H9 (cell line): ENCODE measurements around the gene PFDN5. TPM values are rescaled to one million over a fixed set of nuclear protein-coding genes. Genes with fewer than 3 reads are reported as not detected.

Experiments used
- DNase-seq: peaks from one replicate; pipeline ENCODE4 v3.0.0-alpha.2; 2017
- H2AFZ ChIP-seq: one replicate; pipeline ENCODE4 v1.6.1; 2013; ENCODE audit warnings: mild to moderate bottlenecking, low read length, control low read depth, moderate library complexity
- H2AK5ac ChIP-seq: 2 replicates; pipeline ENCODE4 v1.6.1; 2013; ENCODE audit warnings: low read length, control low read depth, mixed read lengths; ENCODE audit not compliant: insufficient read length
- H2BK120ac ChIP-seq: one replicate; pipeline ENCODE4 v1.6.1; 2013; ENCODE audit warnings: low read depth, mild to moderate bottlenecking, low read length, control low read depth, inconsistent platforms; ENCODE audit not compliant: poor library complexity, severe bottlenecking
- H2BK12ac ChIP-seq: 2 replicates; pipeline ENCODE4 v1.6.1; 2013; ENCODE audit warnings: low read length, control low read depth, mixed read lengths, low read depth; ENCODE audit not compliant: insufficient read length
- H2BK15ac ChIP-seq: 2 replicates; pipeline ENCODE4 v1.6.1; 2013; ENCODE audit warnings: low read depth, low read length, control low read depth
- H2BK20ac ChIP-seq: one replicate; pipeline ENCODE4 v1.6.1; 2013; ENCODE audit warnings: low read depth, mild to moderate bottlenecking, low read length, control low read depth, inconsistent platforms; ENCODE audit not compliant: poor library complexity, severe bottlenecking
- H2BK5ac ChIP-seq: 2 replicates; pipeline ENCODE4 v1.6.1; 2013; ENCODE audit warnings: low read length, control low read depth, mixed read lengths; ENCODE audit not compliant: insufficient read length
- H3K14ac ChIP-seq: 2 replicates; pipeline ENCODE4 v1.6.1; 2013; ENCODE audit warnings: low read length, control low read depth; ENCODE audit not compliant: insufficient read depth
- H3K18ac ChIP-seq: 2 replicates; pipeline ENCODE4 v1.6.1; 2013; ENCODE audit warnings: low read depth, mild to moderate bottlenecking, mixed read lengths, low read length, control low read depth; ENCODE audit not compliant: insufficient read length
- H3K23ac ChIP-seq: 2 replicates; pipeline ENCODE4 v1.6.1; 2013; ENCODE audit warnings: low read length, control low read depth, mixed read lengths, low read depth; ENCODE audit not compliant: insufficient read length
- H3K23me2 ChIP-seq: 2 replicates; pipeline ENCODE4 v1.6.1; 2013; ENCODE audit warnings: low read depth, mild to moderate bottlenecking, mixed read lengths, low read length, control low read depth; ENCODE audit not compliant: insufficient read length, poor library complexity, severe bottlenecking
- H3K27ac ChIP-seq: 2 replicates; pipeline ENCODE4 v1.5.1; 2013; ENCODE audit warnings: low read length, control low read depth, mixed read lengths, low read depth; ENCODE audit not compliant: insufficient read length
- H3K27me3 ChIP-seq: 2 replicates; pipeline ENCODE4 v1.6.1; 2013; ENCODE audit warnings: low read length, control low read depth, inconsistent platforms; ENCODE audit not compliant: insufficient read depth
- H3K4ac ChIP-seq: 2 replicates; pipeline ENCODE4 v1.6.1; 2013; ENCODE audit warnings: low read depth, mild to moderate bottlenecking, control low read depth, inconsistent platforms, low read length, moderate library complexity
- H3K4me1 ChIP-seq: 2 replicates; pipeline ENCODE4 v1.6.1; 2013; ENCODE audit warnings: low read length, control low read depth, inconsistent platforms; ENCODE audit not compliant: insufficient read depth
- H3K4me2 ChIP-seq: 2 replicates; pipeline ENCODE4 v1.6.1; 2013; ENCODE audit warnings: low read length, control low read depth, mixed read lengths; ENCODE audit not compliant: insufficient read length, insufficient read depth
- H3K56ac ChIP-seq: 2 replicates; pipeline ENCODE4 v1.6.1; 2013; ENCODE audit warnings: low read depth, mild to moderate bottlenecking, mixed read lengths, low read length, control low read depth; ENCODE audit not compliant: insufficient read length
- H3K79me1 ChIP-seq: 2 replicates; pipeline ENCODE4 v1.6.1; 2013; ENCODE audit warnings: low read depth, mild to moderate bottlenecking, moderate library complexity, low read length, control low read depth, inconsistent platforms; ENCODE audit not compliant: insufficient read depth, poor library complexity, severe bottlenecking
- H3K79me2 ChIP-seq: 2 replicates; pipeline ENCODE4 v1.6.1; 2013; ENCODE audit warnings: low read length, control low read depth, inconsistent platforms; ENCODE audit not compliant: insufficient read depth
- H3K9ac ChIP-seq: 2 replicates; pipeline ENCODE4 v1.6.1; 2013; ENCODE audit warnings: low read length, control low read depth, mixed read lengths; ENCODE audit not compliant: insufficient read length; ENCODE audit errors: extremely low read depth
- H3K9me3 ChIP-seq: one replicate; pipeline ENCODE4 v1.6.1; 2013; ENCODE audit warnings: low read depth, low read length, inconsistent platforms; ENCODE audit not compliant: control insufficient read depth
- H3T11ph ChIP-seq: one replicate; pipeline ENCODE4 v1.6.1; 2013; ENCODE audit warnings: mild to moderate bottlenecking, low read length, control low read depth, inconsistent platforms
- H4K20me1 ChIP-seq: one replicate; pipeline ENCODE4 v1.6.1; 2013; ENCODE audit not compliant: control insufficient read depth, insufficient read length, insufficient read depth
- H4K5ac ChIP-seq: 2 replicates; pipeline ENCODE4 v1.6.1; 2013; ENCODE audit warnings: low read depth, mild to moderate bottlenecking, mixed read lengths, low read length, control low read depth; ENCODE audit not compliant: insufficient read length
- H4K8ac ChIP-seq: replicated peaks from 2 replicates; pipeline ENCODE4 v1.6.1; 2013; ENCODE audit warnings: low read length, control low read depth, mixed read lengths, low read depth; ENCODE audit not compliant: insufficient read length
- H4K91ac ChIP-seq: 2 replicates; pipeline ENCODE4 v1.6.1; 2013; ENCODE audit warnings: low read depth, mild to moderate bottlenecking, moderate library complexity, mixed read lengths, low read length, control low read depth; ENCODE audit not compliant: insufficient read length
- H3K27ac Mint-ChIP-seq, 3 experiments: 2 replicates in 2 of 3; 3 replicates in 1 of 3; pipeline ENCODE4 v1.8.0; 2020 to 2021; ENCODE audit warnings: mixed read lengths in 3 of 3, mild to moderate bottlenecking in 1 of 3, moderate library complexity in 1 of 3
- H3K27me3 Mint-ChIP-seq: 2 replicates; pipeline ENCODE4 v1.8.0; 2021; ENCODE audit warnings: low read depth, mild to moderate bottlenecking, moderate library complexity, mixed read lengths
- H3K36me3 Mint-ChIP-seq, 3 experiments: 2 replicates in 2 of 3; 3 replicates in 1 of 3; pipeline ENCODE4 v1.8.0; 2020 to 2021; ENCODE audit warnings: low read depth in 3 of 3, mixed read lengths in 3 of 3; ENCODE audit not compliant: insufficient read depth in 1 of 3
- H3K4me1 Mint-ChIP-seq, 2 experiments: 2 replicates each; pipeline ENCODE4 v1.8.0; 2020; ENCODE audit warnings: mixed read lengths in 2 of 2
- H3K4me3 Mint-ChIP-seq, 2 experiments: 2 replicates in 1 of 2; 3 replicates in 1 of 2; pipeline ENCODE4 v1.8.0; 2020 to 2021; ENCODE audit warnings: mild to moderate bottlenecking in 2 of 2, mixed read lengths in 2 of 2, moderate library complexity in 1 of 2
- H3K9me3 Mint-ChIP-seq, 2 experiments: 2 replicates in 1 of 2; 3 replicates in 1 of 2; pipeline ENCODE4 v1.8.0; 2020; ENCODE audit warnings: mild to moderate bottlenecking in 2 of 2, mixed read lengths in 2 of 2, moderate library complexity in 1 of 2
- WGBS: extraction: QIAGEN DNeasy Blood & Tissue Kit; methylation state at CpG from one replicate; pipeline ENCODE4 v1.1.7; 2013; ENCODE audit warnings: missing lambda C conversion rate, low lambda C conversion rate, mixed read lengths; ENCODE audit not compliant: insufficient read length; ENCODE audit errors: extremely low coverage; 5-methylcytosine and 5-hydroxymethylcytosine counted together
- total RNA-seq: library from RNA; stranded (reverse); gene quantifications from 2 replicates; pipeline ENCODE4 v1.2.1, GENCODE V29; 2021
- TF ChIP-seq, protein P1 (sequence below): fragments of 200-600 bp; sonication (generic); conservative IDR thresholded peaks from 3 replicates; pipeline ENCODE4 v1.8.0; 2021; ENCODE audit warnings: antibody characterized with exemption, mild to moderate bottlenecking

Gene PFDN5
- total RNA-seq, 1 experiment from 2014 or later: 285 TPM

DNA sequence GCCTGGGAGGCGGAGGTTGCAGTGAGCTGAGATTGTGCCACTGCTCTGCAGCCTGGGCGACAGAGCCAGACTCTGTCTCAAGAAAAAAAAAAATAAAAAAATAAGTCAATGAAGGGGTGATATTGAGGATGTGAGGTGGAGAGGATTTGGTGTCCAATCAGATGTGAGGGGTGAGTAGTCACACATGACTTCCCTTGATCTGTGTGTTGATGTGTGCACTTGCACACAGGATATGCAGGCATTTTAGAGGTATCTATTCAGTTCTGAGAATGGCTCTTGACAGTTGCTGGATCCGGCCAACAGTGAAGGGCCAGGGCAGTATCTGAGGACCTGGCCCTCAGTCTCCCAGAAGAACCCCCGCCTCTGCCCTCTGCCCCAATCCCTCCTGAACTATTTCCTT is 48.6 kb downstream of the PFDN5 start:
- Histone ChIP-seq H3K79me1 (no peaks in the 10 kb centered on the region), H3K27ac (no peak overlapping the region), H3K23ac (no peak overlapping the region), H3K23me2 (peaks cover 15% of the 10 kb centered on the region), H3T11ph (no peak overlapping the region), H2BK15ac (no peak overlapping the region), H2AK5ac (no peak overlapping the region), H3K14ac (no peak overlapping the region), H3K56ac (no peak overlapping the region), H3K4me2 (peak overlapping the region; percentile 84), H2BK120ac (no peak overlapping the region), H2BK12ac (no peak overlapping the region), H3K18ac (no peak overlapping the region), H3K4me1 (no peaks in the 10 kb centered on the region), H4K20me1 (no peaks in the 10 kb centered on the region), H2BK20ac (no peak overlapping the region), H4K8ac (no peak overlapping the region), H3K9ac (no peak overlapping the region), H4K91ac (no peak overlapping the region), H3K4ac (no peak overlapping the region), H4K5ac (no peak overlapping the region), H3K79me2 (no peaks in the 10 kb centered on the region), H3K9me3 (no peaks in the 10 kb centered on the region), H3K27me3 (no peaks in the 10 kb centered on the region), H2AFZ (no peak overlapping the region), H2BK5ac (no peak overlapping the region)
- Mint-ChIP-seq H3K27ac (no peak overlapping the region), H3K36me3 (no peaks in the 10 kb centered on the region), H3K4me1 (peaks cover 18% of the 10 kb centered on the region in 2 experiments), H3K9me3 (no peaks in the 10 kb centered on the region; a peak in 1 of 5 replicates), H3K4me3 (peak overlapping the region; percentile 48 to 77), H3K27me3 (peaks cover 70% of the 10 kb centered on the region)
- TF ChIP-seq, protein P1, sequence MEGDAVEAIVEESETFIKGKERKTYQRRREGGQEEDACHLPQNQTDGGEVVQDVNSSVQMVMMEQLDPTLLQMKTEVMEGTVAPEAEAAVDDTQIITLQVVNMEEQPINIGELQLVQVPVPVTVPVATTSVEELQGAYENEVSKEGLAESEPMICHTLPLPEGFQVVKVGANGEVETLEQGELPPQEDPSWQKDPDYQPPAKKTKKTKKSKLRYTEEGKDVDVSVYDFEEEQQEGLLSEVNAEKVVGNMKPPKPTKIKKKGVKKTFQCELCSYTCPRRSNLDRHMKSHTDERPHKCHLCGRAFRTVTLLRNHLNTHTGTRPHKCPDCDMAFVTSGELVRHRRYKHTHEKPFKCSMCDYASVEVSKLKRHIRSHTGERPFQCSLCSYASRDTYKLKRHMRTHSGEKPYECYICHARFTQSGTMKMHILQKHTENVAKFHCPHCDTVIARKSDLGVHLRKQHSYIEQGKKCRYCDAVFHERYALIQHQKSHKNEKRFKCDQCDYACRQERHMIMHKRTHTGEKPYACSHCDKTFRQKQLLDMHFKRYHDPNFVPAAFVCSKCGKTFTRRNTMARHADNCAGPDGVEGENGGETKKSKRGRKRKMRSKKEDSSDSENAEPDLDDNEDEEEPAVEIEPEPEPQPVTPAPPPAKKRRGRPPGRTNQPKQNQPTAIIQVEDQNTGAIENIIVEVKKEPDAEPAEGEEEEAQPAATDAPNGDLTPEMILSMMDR: no peak
- WGBS: no CpG with 5 or more reads among the region's 4 CpGs
- DNase-seq: no peak
